Muscle of leg (tissue), 11 donors: ENCODE results near the gene APLN. TPM values are rescaled to one million over a fixed set of nuclear protein-coding genes. Genes with fewer than 3 reads are reported as not detected.

Experiments
- DNase-seq: peaks from one replicate; pipeline ENCODE4 v3.0.0; 2013
- H3K27ac ChIP-seq: one replicate; pipeline ENCODE4 v1.5.1; 2013; ENCODE audit warnings: mild to moderate bottlenecking, low read length, control low read depth
- H3K27me3 ChIP-seq: one replicate; pipeline ENCODE4 v1.6.1; 2013; ENCODE audit warnings: low read length; ENCODE audit not compliant: control insufficient read depth, insufficient read depth
- H3K36me3 ChIP-seq: one replicate; pipeline ENCODE4 v1.6.1; 2013; ENCODE audit warnings: low read length; ENCODE audit not compliant: control insufficient read depth, insufficient read depth
- H3K4me1 ChIP-seq: one replicate; pipeline ENCODE4 v1.6.1; 2013; ENCODE audit warnings: low read length; ENCODE audit not compliant: control insufficient read depth, insufficient read depth
- H3K4me3 ChIP-seq: one replicate; pipeline ENCODE4 v1.5.1; 2013; ENCODE audit warnings: low read length, control low read depth
- H3K9me3 ChIP-seq: replicated peaks from 2 replicates; pipeline ENCODE4 v1.6.1; 2013; ENCODE audit warnings: low read depth, low read length; ENCODE audit not compliant: control insufficient read depth
- WGBS: methylation state at CpG from one replicate; pipeline ENCODE4 v1.1.5; 2013; ENCODE audit warnings: missing lambda C conversion rate; ENCODE audit not compliant: insufficient coverage; 5-methylcytosine and 5-hydroxymethylcytosine counted together
- polyA plus RNA-seq, 8 donors: library from polyadenylated mRNA; unstranded; fragments of 120-200 nt; gene quantifications; one replicate each; pipeline versions ENCODE4 v1.2.1 to v1.2.3, GENCODE V29; 2013; ENCODE audit warnings: inconsistent platforms in 1 of 8, low replicate concordance in 1 of 8; ENCODE audit not compliant: insufficient read length in 8 of 8, insufficient read depth in 1 of 8
- total RNA-seq: library from RNA; stranded (reverse); fragments of 120-200 nt; gene quantifications from one replicate; pipeline ENCODE4 v1.2.4, GENCODE V29; 2013

APLN gene
- total and polyA plus RNA-seq, 9 donors = 5.7 to 29.3 (median 17.3) TPM

DNA sequence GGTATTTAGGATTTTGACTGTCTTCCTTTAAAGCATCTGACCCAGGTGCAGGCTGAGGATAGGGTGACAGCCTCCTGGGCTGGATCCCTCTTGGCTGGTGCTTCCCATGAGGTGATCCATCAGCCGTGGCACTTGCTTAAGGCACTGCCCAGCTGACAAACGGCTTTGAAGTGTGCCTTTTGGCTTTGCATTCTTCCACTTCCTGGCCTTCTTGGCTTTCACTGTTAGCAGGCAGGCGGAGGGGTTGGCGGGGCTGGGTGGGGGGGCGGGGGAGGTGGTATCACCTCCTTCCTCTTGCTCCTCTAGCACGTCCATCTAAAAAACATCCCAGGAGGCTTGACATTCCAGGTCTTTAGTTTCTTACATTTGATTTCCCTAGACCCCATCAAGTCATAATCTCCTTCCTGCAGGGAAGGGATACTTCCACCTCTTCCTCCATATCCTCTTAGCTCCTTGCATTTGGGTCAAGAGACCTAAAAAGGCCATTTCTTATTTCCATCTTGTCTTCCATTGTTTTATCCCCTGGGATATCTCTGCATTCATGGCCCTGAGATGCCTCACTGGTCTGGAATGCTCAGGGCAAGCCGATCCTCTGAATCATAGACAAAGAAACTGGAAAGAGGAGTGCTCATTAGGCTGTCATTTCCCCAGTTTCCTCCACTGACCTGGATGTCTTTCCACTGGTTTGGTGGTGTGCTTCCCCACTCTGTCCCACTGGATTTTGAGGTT lies 11.3 kb upstream of the APLN start:
- Histone ChIP-seq H3K36me3 (no peaks in the 10 kb centered on the region), H3K9me3 (no peaks in the 10 kb centered on the region), H3K27ac (no peak overlapping the region), H3K4me3 (no peak overlapping the region), H3K4me1 (peaks cover 3% of the 10 kb centered on the region), H3K27me3 (peaks cover 9% of the 10 kb centered on the region)
- whole genome bisulfite sequencing = no CpG with 5 or more reads among the region's 7 CpGs
- DNase-seq = no peak

DNA sequence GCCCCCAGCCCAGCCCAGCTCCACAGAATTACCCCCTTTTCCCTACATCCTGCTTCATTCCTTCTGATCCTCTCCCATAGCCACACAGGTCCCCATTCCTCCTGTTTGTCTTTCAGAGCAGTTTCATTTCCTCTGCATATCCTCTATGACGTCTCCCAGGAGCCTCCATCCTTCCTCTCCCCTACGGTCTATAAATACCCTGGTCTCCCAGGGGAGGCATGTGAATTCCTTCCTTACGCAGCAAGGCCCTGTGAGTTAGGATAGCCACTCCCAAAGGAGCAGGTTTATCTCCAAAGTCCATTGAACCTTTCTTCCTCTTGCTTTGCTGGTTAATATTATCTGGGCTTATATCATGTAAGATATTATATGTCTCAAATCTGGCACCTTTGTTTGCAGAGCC lies 8.4 kb upstream of the APLN start:
- H3K27me3 ChIP-seq = peaks cover 9% of the 10 kb centered on the region
- no peak overlapping the region for H3K4me3 ChIP-seq
- no peaks in the 10 kb centered on the region for H3K9me3 ChIP-seq
- peak; percentile 30 for DNase-seq
- H3K36me3 ChIP-seq = no peaks in the 10 kb centered on the region
- H3K4me1 ChIP-seq = peaks cover 3% of the 10 kb centered on the region
- no peak overlapping the region for H3K27ac ChIP-seq
- 17% methylated on average over 2 of the region's 3 CpGs for WGBS

DNA sequence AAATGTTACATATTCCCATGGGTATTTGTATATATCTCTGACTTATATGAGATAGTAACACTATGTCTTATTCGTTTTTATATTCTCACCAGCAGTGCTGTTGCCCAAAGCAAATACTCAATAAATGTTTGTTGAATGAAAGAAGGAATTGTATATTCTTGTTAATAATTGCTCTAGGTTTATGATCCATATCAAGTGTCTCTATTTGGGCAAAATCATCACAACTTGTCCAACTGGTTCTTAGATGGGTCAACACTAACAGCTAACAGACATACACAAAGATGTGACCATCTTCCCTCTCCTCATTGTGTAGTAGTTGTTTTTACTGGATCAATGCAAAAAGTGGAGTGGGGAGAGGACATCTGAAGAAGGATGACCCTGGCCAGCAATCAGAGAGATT lies 6.6 kb upstream of the APLN start:
- H3K9me3 ChIP-seq = no peaks in the 10 kb centered on the region
- no peak overlapping the region for H3K27ac ChIP-seq
- H3K4me1 ChIP-seq = peaks cover 3% of the 10 kb centered on the region
- no CpG with 5 or more reads among the region's 1 CpG for WGBS
- H3K36me3 ChIP-seq = no peaks in the 10 kb centered on the region
- H3K4me3 ChIP-seq = no peak overlapping the region
- H3K27me3 ChIP-seq = peaks cover 8% of the 10 kb centered on the region
- DNase-seq = no peak

DNA sequence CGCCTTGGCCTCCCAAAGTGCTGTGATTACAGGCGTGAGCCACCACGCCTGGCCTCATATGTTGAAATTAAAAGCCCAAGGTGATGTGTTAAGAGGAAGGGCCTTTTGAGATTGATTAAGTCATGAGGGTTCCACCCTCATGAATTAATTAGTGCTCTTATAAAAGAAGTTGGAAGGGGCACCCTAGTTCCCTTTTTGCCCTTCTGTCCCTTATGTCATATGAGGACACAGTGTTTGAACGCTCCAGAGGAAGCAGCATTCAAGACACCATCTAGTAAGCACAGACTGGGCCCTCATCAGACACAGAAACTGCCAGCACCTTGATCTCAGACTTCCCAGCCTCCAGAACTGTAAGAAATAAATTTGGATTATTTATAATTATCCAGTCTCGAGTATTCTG lies 5.1 kb upstream of the APLN start:
- WGBS = 100% methylated on average over 1 of the region's 5 CpGs
- H3K36me3 ChIP-seq = no peaks in the 10 kb centered on the region
- H3K9me3 ChIP-seq = no peaks in the 10 kb centered on the region
- no peak for DNase-seq
- peaks cover 7% of the 10 kb centered on the region for H3K4me1 ChIP-seq
- H3K4me3 ChIP-seq = no peak overlapping the region
- peaks cover 18% of the 10 kb centered on the region for H3K27me3 ChIP-seq
- H3K27ac ChIP-seq = no peak overlapping the region

DNA sequence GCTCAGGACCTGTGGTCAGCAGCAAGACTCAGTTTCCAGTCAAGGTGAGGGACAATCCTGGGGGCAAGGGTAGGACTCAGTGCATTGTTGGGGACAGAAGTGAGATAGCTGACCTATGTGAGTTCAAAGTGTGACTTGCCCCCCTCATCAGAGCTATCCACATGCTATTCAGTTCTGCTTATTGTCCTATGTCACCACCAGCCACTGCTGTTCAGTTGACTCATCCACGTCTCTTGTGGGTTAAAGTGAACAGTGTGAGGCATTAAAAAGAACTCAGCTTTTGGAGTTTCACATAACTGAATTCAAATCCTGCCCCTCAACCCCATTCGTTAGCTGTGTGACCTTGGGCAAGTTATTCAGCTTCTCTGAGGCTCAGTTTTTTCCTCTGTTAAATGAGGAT lies 4.4 kb upstream of the APLN start:
- Histone ChIP-seq H3K27me3 (peaks cover 21% of the 10 kb centered on the region), H3K4me1 (peaks cover 10% of the 10 kb centered on the region), H3K4me3 (no peak overlapping the region), H3K27ac (no peak overlapping the region), H3K36me3 (no peaks in the 10 kb centered on the region), H3K9me3 (no peaks in the 10 kb centered on the region)
- DNase-seq = no peak
- WGBS = no CpG with 5 or more reads among the region's 2 CpGs

DNA sequence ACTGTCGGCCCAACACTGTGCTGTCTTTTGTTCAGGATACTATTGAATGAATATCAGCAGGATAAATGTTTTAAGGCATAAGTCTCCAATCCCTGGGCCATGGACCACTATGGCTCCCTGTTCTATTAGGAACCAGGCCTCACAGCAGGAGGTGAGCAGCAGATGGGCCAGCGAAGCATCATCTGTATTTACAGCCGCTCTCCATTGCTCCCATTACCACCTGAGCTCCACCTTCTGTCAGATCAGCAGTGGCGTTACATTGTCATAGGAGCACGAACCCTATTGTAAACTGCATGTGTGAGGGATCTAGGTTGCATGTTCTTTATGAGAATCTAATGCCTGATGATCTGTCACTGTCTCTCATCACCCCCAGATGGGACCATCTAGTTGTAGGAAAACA lies 3.7 kb upstream of the APLN start:
- no peak for DNase-seq
- Histone ChIP-seq H3K27ac (no peak overlapping the region), H3K4me1 (peaks cover 17% of the 10 kb centered on the region), H3K27me3 (peaks cover 28% of the 10 kb centered on the region), H3K4me3 (no peak overlapping the region), H3K36me3 (no peaks in the 10 kb centered on the region), H3K9me3 (no peaks in the 10 kb centered on the region)
- WGBS = 100% methylated on average over 2 of the region's 5 CpGs

DNA sequence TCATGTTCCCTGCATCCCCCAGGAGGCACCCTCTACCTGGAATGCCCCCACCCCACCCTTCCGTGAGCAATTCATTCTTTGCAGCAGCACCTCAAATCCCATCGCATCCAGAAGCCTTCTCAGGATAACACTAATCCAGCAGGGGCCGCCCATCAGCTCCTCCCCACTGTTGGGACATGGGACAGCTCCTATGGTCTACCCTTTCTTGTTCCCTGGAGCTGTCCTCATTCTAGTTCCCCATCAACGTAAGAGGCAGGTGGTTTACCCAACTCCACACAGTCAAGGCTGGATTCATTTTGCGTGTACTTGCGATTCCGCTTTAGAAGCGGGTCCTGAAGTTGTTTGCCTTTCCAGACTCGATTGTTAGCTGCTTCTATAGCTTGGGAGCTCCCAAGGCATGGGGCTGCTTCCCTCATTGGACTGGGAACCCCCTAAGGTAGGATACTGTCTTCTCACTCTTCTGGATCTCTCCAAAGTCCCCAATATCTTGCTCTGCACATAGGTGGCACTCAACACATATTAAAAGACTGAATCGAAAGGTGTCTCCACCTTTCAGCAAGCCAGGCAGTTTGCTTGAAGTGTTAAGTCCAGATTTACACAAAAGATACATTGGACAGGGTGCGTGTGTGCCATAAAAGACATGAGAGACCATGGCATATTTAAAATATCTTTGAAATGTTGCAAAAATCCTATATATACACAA lies 942 bp upstream of the APLN start:
- Histone ChIP-seq H3K36me3 (no peaks in the 10 kb centered on the region), H3K4me1 (peaks cover 21% of the 10 kb centered on the region), H3K27me3 (peaks cover 40% of the 10 kb centered on the region), H3K27ac (no peak overlapping the region), H3K4me3 (no peak overlapping the region), H3K9me3 (no peaks in the 10 kb centered on the region)
- no peak for DNase-seq
- WGBS = 44% methylated on average over 8 of the region's 11 CpGs

DNA sequence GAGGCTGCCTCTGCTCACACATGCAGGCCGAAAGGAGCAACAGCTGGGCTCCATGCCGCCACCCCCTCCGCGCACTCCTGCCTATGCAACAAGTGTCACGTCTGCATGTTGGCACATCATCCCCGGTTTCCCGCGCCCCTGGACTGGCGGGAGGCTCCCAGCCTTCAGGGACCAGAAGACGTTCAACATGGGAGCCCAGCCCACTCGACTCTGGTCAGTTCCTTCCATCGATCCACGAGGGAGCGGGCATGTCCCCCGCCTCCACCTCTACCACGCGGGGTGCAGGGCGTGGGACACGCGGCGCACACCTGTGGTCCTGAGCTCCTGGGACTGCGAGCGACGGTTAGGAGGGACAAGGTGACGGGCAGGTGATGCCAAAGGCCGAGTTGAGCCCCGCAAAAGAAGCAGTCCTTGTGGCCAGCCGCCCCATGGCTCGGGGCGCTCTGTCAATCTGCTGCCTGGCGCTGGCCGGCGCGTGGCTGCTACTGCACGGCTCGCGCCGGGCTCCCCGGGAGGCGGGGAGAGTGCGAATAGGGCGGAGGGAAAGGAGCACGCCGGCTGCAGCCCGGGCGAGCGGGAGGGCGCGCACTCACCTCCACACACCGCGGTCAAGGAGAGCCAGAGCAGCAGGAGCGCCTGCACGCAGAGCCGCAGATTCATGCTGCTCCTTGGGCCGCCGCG lies 645 bp downstream of the APLN start:
- H3K27me3 ChIP-seq = peaks cover 46% of the 10 kb centered on the region
- no peaks in the 10 kb centered on the region for H3K9me3 ChIP-seq
- H3K27ac ChIP-seq = no peak overlapping the region
- H3K4me3 ChIP-seq = peak overlapping the region; percentile 41
- DNase-seq = no peak
- 43% methylated on average over 54 of the region's 57 CpGs for WGBS
- peaks cover 21% of the 10 kb centered on the region for H3K4me1 ChIP-seq
- H3K36me3 ChIP-seq = no peaks in the 10 kb centered on the region

DNA sequence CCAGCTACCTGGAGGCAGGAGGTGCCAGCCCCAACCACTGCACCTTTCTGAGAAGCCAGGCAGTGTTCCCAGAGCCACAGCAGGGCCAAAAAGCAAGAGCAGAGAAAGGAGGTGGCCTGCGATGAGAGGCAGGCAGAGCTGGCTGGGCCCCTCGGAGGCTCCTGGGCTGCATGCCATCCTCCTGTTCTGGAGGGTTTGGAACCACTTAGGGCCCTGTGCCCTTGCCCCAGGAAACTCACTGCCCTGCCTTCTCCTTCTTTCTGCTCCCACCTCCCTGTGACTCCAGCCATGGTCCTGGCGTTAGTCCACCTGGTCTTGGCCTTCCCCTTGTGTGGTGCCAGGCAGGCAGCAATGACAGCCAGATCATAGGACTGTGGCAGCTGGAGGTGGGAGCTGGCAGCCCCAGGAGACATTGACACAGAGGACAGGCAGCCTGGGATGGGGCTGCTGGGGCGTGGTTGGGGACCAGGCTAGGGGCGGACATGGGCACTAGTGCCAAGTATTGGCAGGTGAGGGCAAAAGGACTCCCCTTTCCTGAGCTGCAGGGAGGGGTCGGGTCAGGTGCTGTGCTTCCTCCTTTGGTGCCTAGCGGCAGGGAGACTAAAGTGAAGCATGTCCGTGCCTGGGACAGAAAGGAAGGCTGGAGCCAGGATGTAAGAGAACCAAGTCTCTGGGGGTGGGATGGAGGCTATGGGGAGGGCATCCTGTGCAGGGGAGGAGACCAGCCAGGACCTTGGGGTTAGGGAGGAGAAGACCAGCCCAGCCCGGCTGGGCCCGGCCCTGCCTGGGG lies 1.4 kb downstream of the APLN start:
- Histone ChIP-seq H3K9me3 (no peaks in the 10 kb centered on the region), H3K4me3 (peak overlapping the region; percentile 41), H3K27me3 (peaks cover 48% of the 10 kb centered on the region), H3K27ac (no peak overlapping the region), H3K4me1 (peaks cover 21% of the 10 kb centered on the region), H3K36me3 (no peaks in the 10 kb centered on the region)
- WGBS = 65% methylated on average over 10 of the region's 10 CpGs
- no peak for DNase-seq
